ENCODE data around the gene PLEKHA5.
"Not testable (repeated sequence)": the region's sequence is repeated elsewhere in the genome, so short reads cannot be mapped to it uniquely, and the experiment has no call there.

PLEKHA5 gene

DNA sequence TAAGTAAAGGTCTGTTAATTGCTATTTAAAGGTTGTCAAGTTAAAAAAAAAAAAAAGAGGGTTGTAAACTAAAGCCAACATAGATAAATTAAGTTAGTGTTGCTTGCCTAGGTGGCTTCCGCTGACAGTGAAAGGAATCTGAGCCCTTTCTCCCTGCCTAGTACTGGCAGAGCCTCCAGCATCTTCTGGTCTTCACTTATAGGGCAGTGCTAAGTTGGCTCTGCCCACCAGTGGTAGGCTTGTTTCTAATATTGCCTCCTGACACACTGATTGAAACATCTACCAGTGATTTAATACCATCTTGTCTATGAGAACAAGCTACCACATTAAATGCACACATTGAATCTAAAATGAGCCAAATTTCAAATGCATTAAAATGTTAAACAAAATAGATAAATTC lies 39.7 kb downstream of the PLEKHA5 start:
- no peak for DNase-seq (ENCODE audit: low read depth)

DNA sequence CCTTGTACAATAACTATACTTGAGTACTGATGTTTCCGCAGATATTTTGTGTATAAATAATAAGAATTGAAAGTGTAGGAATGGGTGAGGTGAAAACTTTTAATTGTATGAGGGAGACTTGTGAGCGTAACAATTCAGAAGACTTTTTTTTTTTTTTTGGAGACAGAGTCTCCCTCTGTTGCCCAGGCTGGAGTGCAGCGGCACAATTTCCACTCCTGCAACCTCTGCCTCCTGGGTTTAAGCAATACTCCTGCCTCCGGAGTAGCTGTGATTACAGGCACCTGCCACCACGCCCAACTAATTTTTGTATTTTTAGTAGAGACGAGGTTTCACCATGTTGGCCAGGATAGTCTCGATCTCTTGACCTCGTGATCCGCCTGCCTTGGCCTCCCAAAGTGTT lies 40.8 kb downstream of the PLEKHA5 start:
- DNase-seq (ENCODE audit: low read depth) = not testable (repeated sequence)

DNA sequence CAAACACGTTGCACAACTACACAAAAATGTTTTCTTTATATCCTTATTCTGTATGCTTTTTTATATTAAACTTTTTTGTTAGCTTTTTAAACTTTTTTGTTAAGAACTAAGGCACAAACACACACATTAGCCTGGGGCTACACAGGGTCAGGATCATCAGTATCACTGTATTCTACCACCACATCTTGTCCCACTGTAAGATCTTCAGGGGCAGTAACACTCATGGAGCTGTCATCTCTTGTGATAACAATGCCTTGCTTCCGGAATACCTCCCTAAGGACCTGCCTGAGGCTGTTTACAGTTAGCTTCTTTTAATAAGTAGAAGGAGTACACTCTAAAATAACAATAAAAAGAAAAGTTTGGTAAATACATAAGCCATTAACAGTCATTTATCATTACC lies 42.2 kb downstream of the PLEKHA5 start:
- DNase-seq (ENCODE audit: low read depth) = no peak

DNA sequence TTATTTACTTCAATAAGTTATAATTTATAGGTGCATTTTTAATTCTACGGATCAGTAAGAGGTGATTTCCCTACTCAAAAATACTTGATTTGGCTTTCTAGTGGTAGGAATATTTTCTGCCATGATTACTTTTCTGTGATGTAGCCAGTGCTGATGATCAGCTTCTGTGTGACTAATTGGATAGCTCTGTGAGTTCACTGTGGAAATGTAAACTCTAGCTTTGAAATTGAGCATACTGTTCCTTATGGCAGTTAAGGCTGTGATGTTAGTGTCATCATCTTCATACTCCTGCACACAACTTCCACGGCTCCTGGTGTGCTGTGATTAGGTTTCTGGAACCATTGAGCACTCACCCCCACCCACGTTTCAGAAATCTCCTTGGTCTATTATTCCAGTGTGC lies 48.2 kb downstream of the PLEKHA5 start:
- DNase-seq (ENCODE audit: low read depth) = no peak

DNA sequence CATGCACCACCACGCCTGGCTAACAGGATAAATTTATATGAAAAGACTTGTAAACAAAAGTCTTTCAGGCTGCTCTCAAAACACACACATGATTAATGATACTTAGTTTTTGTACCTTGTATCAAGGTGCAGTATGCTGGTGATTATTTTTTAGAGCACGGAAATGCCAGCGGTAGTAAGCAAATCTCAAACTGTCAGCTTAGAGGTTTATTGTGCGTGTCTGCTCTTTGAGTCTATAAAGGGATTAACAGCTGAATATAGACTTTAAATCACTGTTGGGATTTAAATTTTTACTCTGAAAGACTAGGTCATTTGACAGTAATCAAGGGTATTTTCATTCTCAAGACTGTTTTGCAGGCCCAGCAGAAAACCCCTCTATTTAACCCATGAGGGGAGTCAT lies 50.5 kb downstream of the PLEKHA5 start:
- no peak for DNase-seq (ENCODE audit: low read depth)

DNA sequence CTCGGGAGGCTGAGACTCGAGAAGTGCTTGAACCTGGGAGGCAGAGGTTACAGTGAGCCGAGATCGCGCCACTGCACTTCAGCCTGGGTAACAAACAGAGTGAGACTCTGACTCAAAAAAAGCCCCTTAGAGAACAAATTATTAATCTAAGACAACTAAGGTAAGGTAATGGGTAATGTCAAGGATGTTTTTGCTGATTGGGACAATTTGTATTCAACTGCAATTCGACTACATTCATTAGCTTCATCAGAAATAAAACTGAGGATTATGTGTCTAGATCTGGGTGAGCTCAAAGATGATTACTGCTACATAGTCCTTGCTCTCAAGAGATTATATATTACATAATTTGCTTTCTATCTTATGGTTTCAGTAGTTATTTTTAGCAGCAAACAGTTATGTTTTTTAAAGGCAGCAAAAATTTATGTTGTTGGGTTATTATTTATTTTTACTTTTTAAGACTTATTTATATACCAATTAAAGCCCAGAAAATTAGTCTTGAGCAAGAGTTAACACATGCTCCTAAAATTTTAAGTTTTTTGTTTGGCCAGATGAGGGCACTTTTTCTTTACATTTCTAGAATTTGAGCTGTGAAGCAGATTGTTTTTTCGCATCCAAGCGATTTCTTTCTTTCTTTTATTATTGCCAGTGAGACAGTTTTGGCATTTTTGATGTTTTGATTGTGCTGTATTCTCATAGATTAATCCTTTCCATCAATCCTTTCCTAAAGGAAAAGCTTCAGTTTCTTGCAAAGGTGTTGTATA lies 52.3 kb downstream of the PLEKHA5 start:
- no peak for DNase-seq (ENCODE audit: low read depth)

DNA sequence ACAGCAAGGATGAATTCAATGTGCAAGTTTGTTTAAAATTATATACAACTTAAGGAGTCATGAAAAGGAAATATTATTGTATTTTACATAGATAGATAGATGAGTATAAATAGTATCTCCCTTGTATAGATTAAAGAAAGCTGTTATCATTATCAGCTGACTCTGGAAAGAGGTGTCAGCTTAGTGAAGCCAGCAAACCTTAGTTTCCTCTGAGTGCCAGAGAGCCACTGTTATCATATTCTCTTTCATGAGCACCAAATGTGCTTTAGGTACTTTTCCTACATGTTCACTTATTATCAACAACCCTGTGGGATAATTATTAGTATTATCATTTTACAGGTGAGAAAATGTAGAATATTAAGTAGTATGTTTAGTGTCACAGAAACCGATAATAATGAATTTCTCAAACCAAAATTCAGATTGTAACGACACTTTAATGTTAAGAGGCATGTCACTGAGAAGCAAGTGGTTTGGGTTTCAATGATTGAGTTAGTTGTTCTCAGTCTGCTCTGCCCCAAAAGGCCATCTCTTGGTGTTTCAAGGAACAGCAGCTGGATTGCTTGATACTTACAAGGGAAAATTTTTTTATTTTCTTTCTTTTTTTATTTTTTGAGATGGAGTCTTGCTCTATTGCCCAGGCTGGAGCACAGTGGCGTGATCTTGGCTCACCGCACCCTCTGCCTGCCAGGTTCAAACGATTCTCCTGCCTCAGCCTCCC lies 53.7 kb downstream of the PLEKHA5 start:
- no peak for DNase-seq (ENCODE audit: low read depth)

DNA sequence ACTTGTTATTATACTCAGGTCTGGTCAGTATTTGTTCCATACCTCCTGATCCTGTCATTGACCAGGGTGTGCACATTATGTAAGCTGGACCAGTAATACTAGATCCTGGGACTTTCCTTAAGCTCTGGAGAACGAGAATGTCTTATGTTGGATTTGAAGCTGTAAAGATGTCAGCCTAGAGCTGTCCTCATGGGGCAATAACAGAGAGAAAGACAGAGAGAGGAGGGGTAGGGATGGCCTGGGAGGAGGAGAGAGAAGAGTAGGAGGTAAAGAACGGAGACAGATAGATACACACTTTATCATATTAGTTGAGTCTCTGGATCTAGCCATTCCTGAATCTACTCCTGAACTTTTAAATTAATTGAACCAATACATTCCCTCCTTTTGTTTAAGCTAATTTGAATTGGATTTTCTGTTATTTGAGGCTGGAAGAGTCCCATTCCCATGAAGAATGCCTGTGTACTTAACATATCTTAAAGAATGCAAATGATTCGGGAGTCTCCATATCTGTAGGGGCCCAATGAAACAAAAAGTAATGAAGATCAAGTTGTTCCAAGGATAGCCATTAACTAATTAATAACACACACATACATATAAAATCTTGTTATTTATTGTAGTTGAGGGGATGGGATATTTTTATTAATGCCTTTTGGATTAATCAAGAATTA lies 55.9 kb downstream of the PLEKHA5 start:
- no peak for DNase-seq (ENCODE audit: low read depth)

DNA sequence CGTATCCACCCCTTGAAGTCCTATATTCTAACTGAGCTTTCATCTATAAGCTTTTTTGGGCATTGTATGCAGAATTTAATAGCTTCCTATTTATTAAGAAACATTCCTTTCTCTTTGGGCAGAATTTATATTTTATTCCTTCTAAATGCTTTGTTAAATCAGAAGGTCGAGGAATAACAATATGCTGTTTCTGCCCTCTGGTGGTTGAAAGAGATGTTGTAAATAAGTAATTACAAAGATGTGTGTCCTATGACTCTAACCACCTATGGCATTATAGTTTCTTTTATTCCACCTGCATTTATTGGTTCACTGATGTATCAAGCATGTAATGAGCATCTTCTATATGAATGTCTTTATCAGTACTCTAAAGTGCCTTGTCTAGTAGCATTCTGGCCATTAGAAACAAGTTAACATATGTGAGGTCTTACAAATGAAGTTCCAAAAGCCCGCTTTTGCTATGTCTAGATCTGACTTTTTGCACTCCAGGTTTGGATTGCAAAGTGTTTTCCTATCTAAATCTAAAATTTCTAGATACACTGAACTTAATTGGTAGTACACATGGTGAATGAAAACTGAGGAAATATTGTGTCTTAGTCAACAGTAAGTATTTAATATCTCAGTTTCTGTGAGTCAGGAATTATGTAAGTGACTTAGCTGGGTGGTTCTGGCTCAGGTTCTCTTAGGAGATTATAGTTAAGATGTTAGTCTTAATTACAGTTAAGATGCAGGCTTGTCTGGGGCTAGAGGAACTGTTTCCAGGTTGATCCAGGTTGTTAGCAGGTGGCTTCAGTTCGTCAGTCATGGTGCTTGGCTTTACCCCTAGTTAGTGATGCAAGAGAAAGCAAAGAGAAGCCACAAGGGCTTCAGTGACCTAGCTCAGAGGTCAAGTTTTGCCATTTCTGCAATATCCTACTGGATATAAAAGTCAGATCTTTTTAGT lies 57.5 kb downstream of the PLEKHA5 start:
- no peak for DNase-seq (ENCODE audit: low read depth)

DNA sequence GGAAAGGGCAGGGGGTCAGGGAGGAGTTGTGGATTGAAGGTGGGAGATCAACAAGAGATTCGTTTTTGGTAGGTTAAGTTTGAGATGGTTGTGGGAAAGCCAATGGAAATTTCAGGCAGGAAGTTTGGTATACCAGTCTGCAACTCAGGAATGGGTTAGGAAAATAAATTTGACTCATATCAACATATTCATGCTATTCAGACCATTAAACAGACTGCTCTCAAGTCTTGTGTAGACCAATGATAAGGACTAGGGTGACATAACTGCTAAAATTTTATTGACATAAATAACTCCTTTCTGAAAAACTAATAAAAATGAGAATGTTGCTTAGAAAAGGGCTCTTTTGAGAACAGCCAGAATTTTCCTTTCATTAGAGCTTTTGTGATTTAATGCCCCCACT lies 60.0 kb downstream of the PLEKHA5 start:
- no peak for DNase-seq (ENCODE audit: low read depth)

DNA sequence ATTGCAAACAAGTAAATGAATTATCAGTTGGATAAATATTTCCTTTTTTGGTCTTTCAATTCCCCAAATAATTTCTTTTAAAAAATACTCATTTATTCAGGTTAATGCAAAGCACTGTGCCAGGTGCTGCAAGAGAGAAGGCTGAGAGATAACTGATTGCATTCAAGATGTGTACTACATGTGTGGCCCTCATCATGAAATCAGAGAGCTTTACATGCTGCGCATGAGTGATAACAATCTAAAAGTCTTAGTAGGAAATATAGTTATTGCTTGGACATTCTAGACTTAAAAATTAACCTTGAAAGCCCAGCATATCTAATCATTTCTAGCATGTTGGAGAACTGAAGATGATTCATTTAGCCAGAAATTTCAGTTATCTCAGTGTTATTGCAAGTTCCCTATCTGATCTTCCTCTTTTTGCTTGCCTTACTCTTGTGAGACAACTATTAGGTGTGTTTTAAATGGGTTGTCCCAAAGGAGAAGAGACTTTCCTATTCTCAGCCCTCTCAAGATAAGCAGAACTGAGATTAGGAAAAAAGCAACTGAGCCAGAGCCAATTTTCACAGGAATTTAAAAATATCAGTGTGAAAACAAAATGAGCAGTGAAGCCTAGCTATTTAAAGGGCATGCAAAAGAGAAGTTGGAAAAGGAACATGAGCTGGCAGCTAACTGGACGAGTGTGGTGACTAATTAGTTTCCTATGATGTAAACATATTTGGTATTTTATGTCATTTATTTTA lies 60.9 kb downstream of the PLEKHA5 start:
- no peak for DNase-seq (ENCODE audit: low read depth)

DNA sequence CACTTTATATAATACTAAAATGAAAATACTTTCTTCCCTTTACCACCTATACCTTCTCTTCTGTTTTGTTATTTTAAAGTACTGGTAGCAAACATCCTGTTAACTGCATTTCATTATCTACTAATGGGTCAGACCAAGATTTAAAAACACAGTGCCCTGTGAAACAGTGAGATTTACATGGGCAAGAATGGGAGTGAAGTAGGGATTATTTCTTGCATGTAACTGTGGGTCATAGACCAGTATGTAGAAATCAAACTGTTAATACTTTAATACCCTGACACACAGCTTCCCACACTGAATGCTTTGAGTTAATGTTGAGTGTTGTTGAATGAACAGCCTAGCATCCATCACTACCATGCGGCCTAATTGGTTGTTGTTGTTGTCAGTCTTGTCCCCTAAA lies 61.6 kb downstream of the PLEKHA5 start:
- no peak for DNase-seq (ENCODE audit: low read depth)

DNA sequence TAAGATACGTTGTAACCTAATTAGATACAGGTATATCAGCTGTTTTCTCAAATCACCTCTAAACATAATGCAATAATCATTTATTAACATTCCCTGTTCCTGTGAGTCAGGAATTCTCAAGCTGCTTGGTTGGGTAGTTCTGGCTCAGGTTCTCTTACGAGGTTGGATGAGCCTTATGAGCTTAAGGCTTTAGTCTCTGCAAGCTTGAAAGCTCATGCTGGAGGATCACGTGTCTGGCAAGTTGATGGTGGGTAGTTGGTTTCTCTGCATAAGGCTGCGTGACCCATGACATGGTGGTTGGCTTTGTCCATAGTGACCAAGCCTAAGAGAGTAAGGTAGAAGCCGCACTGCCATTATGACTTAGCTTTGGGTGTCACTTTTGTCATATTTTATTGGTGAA lies 62.0 kb downstream of the PLEKHA5 start:
- no peak for DNase-seq (ENCODE audit: low read depth)

DNA sequence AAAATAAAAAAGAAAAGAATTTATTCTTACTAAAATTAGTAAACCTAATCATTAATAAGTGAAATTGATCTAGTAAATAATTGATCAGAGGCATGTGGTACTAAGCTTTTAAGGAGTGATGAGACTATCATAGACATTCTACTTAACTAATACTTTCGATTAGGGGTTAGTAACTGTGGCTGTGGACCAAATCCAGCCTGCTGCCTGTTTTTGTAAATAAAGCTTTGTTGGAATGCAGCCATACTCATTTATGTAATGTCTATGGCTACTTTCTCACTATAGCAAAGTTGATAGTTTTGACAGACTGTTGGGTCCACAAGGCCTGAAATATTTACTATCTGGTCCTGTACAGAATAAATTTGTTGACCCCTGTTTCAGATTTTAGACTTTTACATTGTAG lies 63.2 kb downstream of the PLEKHA5 start:
- no peak for DNase-seq (ENCODE audit: low read depth)

DNA sequence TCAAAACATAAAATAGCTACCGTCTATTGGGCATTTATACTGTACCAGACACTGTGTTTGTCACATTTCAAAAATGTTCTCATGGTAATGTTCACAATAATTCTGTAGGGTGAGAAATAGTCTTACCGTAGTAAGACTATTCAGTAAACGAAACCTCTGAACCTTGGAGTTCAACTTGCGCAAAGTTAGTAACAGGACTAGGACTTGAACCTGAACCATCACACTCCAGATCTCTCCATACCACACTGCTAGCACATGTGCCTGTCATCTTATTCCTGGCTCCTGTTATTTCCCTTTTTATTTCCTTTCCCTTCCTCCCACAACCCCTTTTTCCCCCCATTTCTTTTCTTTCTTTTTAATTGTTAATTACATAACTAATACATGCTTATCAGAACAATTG lies 65.4 kb downstream of the PLEKHA5 start:
- no peak for DNase-seq (ENCODE audit: low read depth)

DNA sequence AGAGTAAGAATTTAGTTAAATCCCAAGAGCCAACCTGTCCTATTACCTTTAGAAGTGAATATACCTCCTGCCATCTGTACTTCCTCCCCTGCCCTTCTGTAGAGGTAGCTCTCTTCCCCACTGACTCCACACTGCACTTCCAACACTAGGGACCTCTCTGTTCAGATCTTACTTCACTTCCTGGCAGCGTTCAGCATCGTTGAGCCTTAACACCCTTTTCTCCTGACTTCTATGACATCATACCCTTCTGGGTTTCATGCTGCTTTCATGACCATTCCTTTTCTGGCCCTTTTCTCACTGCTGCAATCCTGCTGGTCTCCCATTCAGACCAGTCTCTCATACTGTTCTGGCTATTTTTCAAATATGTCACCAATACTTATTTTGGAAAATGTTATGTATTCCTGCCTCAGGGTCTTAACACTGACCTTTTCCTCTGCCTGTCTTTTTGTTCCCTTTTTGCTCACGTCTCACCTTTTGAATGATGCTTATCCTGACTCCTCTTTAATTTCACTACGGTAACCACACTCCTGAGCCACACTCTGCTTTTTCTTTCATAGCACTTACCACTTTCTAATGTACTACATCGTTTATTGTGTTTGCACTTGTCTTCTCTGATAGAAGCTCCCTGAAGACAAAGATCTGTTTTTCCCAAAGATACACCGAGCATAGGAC lies 67.6 kb downstream of the PLEKHA5 start:
- no peak for DNase-seq (ENCODE audit: low read depth)

DNA sequence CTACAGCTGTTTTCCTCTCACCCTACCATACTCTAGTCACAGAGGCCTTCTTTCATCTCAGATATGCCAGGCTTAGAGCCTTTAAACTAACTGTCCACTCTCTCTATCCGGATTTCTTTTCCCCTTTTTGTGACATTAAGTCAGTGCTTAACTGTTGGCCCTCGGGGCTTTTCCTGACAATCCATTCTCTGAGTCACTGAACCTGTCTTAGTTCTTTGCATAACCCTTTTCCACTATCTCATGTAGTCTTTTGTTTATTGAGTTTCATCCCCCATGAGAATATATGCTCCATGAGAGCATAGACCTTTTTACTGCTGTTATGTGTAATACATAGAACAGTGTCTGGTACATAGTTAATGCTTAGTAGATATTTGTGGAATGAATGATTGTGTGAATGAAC lies 68.7 kb downstream of the PLEKHA5 start:
- no peak for DNase-seq (ENCODE audit: low read depth)

DNA sequence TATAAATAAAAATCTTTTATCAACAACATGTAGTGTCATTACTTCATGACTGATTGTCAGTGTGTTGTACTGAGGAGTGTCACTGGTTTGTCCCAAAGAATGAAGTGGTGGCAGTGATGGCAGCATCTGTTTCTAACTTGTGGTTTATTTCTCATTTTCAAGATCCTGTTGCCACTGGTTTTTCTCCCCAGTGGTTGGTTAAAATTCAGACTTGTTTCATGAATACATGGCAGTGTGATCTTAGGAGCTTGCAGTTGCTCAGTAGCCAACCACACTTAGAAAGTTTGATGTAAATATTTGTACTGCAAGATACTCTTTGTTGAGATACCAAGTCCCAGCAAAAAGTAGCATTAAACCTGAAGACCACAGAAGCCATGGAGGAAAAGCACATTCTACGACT lies 69.8 kb downstream of the PLEKHA5 start:
- no peak for DNase-seq (ENCODE audit: low read depth)

DNA sequence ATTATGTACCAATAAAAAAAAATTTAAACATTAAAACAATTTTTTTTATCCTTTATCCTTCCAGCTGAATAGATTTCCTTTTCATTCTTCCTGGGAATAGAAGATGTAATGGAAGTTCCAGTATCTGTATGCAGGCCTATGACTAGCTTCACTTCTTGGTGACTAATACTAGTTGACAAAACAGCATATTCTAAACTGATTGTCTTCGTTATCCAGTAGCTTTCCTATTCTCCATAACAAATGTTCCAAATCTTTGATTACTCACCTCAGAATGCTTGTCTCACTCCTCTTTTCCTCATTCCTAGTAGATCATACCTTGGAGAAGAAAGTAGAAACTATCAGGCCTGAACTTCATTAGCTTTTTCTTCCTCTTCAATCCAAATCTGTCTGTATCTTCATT lies 70.7 kb downstream of the PLEKHA5 start:
- DNase-seq (ENCODE audit: low read depth) = no peak

DNA sequence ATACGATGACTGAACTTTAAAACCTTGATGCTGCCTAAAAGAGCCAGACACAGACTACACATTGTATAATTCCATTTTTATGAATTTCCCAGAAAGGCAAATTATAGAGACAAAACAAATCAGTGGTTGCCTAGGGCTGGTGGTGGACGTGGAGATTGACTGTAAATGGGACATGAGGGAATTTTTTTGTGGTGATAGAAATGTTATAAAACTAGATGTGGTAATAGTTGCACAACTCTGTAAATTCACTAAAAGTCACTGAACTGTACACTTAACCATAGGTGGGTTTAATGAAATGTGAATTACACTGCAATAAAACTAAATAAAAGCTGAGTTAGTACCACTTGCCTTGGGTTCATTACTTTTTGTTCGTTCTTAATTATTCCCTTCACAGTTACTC lies 72.1 kb downstream of the PLEKHA5 start:
- no peak for DNase-seq (ENCODE audit: low read depth)

DNA sequence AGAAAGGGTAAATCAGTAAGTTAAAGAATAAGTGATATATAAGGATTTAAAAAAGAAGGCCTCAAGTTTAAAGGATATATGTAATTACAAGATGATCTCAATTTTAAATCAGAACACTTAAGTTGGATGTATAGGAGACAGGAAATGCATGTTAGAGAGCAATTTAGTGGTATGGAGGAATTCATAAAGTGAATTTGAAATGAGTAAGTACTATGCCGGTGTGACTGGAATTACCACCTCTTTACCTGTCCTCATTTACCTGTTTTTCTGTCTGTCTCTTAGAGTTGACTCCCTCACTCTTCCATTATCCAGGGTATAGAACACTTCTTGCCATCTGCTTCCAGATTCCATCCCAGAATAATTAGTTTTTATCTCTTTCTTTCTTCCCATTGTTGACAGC lies 73.5 kb downstream of the PLEKHA5 start:
- DNase-seq (ENCODE audit: low read depth) = no peak

Data from activated T-cell treated with anti-CD3 and anti-CD28 coated beads for 24 hours (primary cell).